Measurements from ENCODE around the gene ZKSCAN4.

The ZKSCAN4 gene

GRCh38 chr6:28258877-28259777 lies 7.1 kb upstream of the ZKSCAN4 start, which contains the start of gene NKAPL:
Gene NKAPL, plus strand, starts transcription at chr6:28259297. Its CDS starts 75 bp downstream, at chr6:28259372.
- no peak within 1 kb of the TSS for H3K4me3 ChIP-seq (ENCODE audit: low read depth, low read length)
- no peaks in the 10 kb centered on the region for H3K27me3 ChIP-seq (ENCODE audit: insufficient read depth, low read depth, severe bottlenecking)
- H3K9me3 ChIP-seq (ENCODE audit: severe bottlenecking): no peaks in the 10 kb centered on the region

GRCh38 chr6:28257042-28257441 lies 5.0 kb upstream of the ZKSCAN4 start:
- no peak for DNase-seq
- no peaks in the 10 kb centered on the region for H3K27me3 ChIP-seq (ENCODE audit: insufficient read depth, low read depth, severe bottlenecking)
- no peak overlapping the region for H3K27ac ChIP-seq
- TF ChIP-seq CTCF (IDR thresholded peaks at IDR 0.05; ENCODE audit: low read depth, low read length): no peak
- H3K4me3 ChIP-seq (ENCODE audit: low read depth, low read length): no peak overlapping the region
- H3K9me3 ChIP-seq (ENCODE audit: severe bottlenecking): no peaks in the 10 kb centered on the region
- H3K36me3 ChIP-seq: no peaks in the 10 kb centered on the region

More at GRCh38 chr6:28258877-28259777, 7.1 kb upstream of the ZKSCAN4 start, which contains the start of gene NKAPL:
- no peak for TF ChIP-seq CTCF (IDR thresholded peaks at IDR 0.05; ENCODE audit: low read depth, low read length)
- H3K36me3 ChIP-seq: no peaks in the 10 kb centered on the region
- H3K27ac ChIP-seq: no peak within 1 kb of the TSS
- no peak for DNase-seq

- DNase-seq: no peak
- no peak for TF ChIP-seq CTCF (IDR thresholded peaks at IDR 0.05; ENCODE audit: low read depth, low read length)
- Histone ChIP-seq H3K27me3 (ENCODE audit: insufficient read depth, low read depth, severe bottlenecking) (no peaks in the 10 kb centered on the region), H3K27ac (no peak overlapping the region), H3K4me3 (ENCODE audit: low read depth, low read length) (no peak overlapping the region), H3K9me3 (ENCODE audit: severe bottlenecking) (no peaks in the 10 kb centered on the region), H3K36me3 (peaks cover 4% of the 10 kb centered on the region; the same call in 1 of the 2 replicates)
Observed at GRCh38 chr6:28254121-28254519, 2.1 kb upstream of the ZKSCAN4 start.

GRCh38 chr6:28251661-28252008 lies 434 bp downstream of the ZKSCAN4 start:
- Histone ChIP-seq H3K27me3 (ENCODE audit: insufficient read depth, low read depth, severe bottlenecking) (no peaks in the 10 kb centered on the region), H3K36me3 (peaks cover 17% of the 10 kb centered on the region), H3K27ac (peak overlapping the region; percentile 33), H3K9me3 (ENCODE audit: severe bottlenecking) (no peaks in the 10 kb centered on the region), H3K4me3 (ENCODE audit: low read depth, low read length) (peak overlapping the region; percentile 79)
- peak; percentile 19 for DNase-seq
- TF ChIP-seq CTCF (IDR thresholded peaks at IDR 0.05; ENCODE audit: low read depth, low read length): no peak

DNA sequence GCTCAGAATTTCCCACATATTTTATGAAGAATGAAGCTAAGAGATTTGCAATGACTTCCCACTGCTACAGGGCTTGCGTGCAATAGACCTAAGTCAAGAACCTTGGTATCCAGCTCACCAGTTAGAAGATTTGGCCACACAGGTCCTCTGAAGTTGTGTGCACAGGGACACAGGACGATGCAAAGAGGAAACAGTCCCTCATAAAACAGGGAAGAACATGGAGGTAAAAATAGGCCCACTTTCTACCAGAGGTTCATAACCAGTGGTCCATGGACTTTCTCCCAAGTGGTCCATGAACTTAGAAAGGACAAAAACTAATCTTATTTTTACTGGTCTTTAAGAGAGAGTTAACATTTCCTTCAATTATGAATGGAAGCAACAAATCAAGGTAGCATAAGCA lies 1.3 kb downstream of the ZKSCAN4 start:
- no peak for DNase-seq
- H3K36me3 ChIP-seq: peaks cover 26% of the 10 kb centered on the region
- no peak for TF ChIP-seq CTCF (IDR thresholded peaks at IDR 0.05; ENCODE audit: low read depth, low read length)
- H3K4me3 ChIP-seq (ENCODE audit: low read depth, low read length): no peak overlapping the region
- H3K27ac ChIP-seq: no peak overlapping the region
- no peaks in the 10 kb centered on the region for H3K9me3 ChIP-seq (ENCODE audit: severe bottlenecking)
- no peaks in the 10 kb centered on the region for H3K27me3 ChIP-seq (ENCODE audit: insufficient read depth, low read depth, severe bottlenecking)

Measured in WERI-Rb-1 (cell line).